ENCODE data around the gene HOXA7. TPM values are rescaled to one million over a fixed set of nuclear protein-coding genes. Genes with fewer than 3 reads are reported as not detected.

The HOXA7 gene
- total and polyA plus RNA-seq, 12 donors, result 7.9 to 39.1 (median 22.7) TPM

- intact Hi-C loops (cut with DNase I), result no loop called here
- no peak overlapping the region for H3K4me3 ChIP-seq
- H3K27me3 ChIP-seq, result peaks cover 73% of the 10 kb centered on the region
- H3K27ac ChIP-seq, result no peak overlapping the region
- H3K4me1 ChIP-seq (replicated peaks in 1 of 2), result peaks cover 13 to 17% of the 10 kb centered on the region in 2 donors
- TF ChIP-seq CTCF (IDR thresholded peaks at IDR 0.05) (no peak), POLR2A (IDR thresholded peaks at IDR 0.05) (no peak)
- 89 to 97% (median 92%) methylated on average over 6 of the region's 6 CpGs for WGBS, 4 donors
- DNase-seq, result peak in 1 of 7 donors; percentile 36
- H3K36me3 ChIP-seq (replicated peaks in 1 of 2), result no peaks in the 10 kb centered on the region
- no peaks in the 10 kb centered on the region for H3K9me3 ChIP-seq (replicated peaks in 1 of 3)
These were observed 21.9 kb upstream of the HOXA7 start for GRCh38 chr7:27178366-27178765.

- Histone ChIP-seq H3K9me3 (replicated peaks in 1 of 3) (no peaks in the 10 kb centered on the region), H3K36me3 (replicated peaks in 1 of 2) (no peaks in the 10 kb centered on the region), H3K4me1 (replicated peaks in 1 of 2) (peaks cover 11 to 22% of the 10 kb centered on the region in 2 donors), H3K4me3 (no peak overlapping the region), H3K27me3 (peaks cover 71% of the 10 kb centered on the region), H3K27ac (no peak overlapping the region)
- WGBS, 4 donors, result 89 to 95% (median 91%) methylated on average over 5 of the region's 5 CpGs
- intact Hi-C loops (cut with DNase I), result no loop called here
- no peak for TF ChIP-seq POLR2A (IDR thresholded peaks at IDR 0.05)
- no peak for TF ChIP-seq CTCF (IDR thresholded peaks at IDR 0.05)
- peak in 1 of 7 donors; percentile 17 for DNase-seq
These were observed 21.4 kb upstream of the HOXA7 start for GRCh38 chr7:27177795-27178320.

- peak in 3 of 7 donors; percentile 13 to 37 (median 17) for DNase-seq
- Histone ChIP-seq H3K4me1 (replicated peaks in 1 of 2) (peaks cover 16 to 25% of the 10 kb centered on the region in 2 donors), H3K36me3 (replicated peaks in 1 of 2) (no peaks in the 10 kb centered on the region), H3K27me3 (peaks cover 64% of the 10 kb centered on the region), H3K4me3 (no peak overlapping the region), H3K9me3 (replicated peaks in 1 of 3) (no peaks in the 10 kb centered on the region), H3K27ac (no peak overlapping the region)
- intact Hi-C loops (cut with DNase I), result no loop called here
- WGBS, 4 donors, result 82 to 90% (median 87%) methylated on average over 16 to 22 of the region's 22 CpGs
- TF ChIP-seq POLR2A (IDR thresholded peaks at IDR 0.05) (no peak), CTCF (IDR thresholded peaks at IDR 0.05) (no peak)
These were observed 20.7 kb upstream of the HOXA7 start for GRCh38 chr7:27176962-27177794.

GRCh38 chr7:27176524-27176845 is 20.0 kb upstream of the HOXA7 start:
- no peak for TF ChIP-seq POLR2A (IDR thresholded peaks at IDR 0.05)
- no peak for TF ChIP-seq CTCF (IDR thresholded peaks at IDR 0.05)
- Histone ChIP-seq H3K36me3 (replicated peaks in 1 of 2) (no peaks in the 10 kb centered on the region), H3K4me1 (replicated peaks in 1 of 2) (peaks cover 16 to 25% of the 10 kb centered on the region in 2 donors), H3K27me3 (peaks cover 57% of the 10 kb centered on the region), H3K4me3 (no peak overlapping the region), H3K9me3 (replicated peaks in 1 of 3) (no peaks in the 10 kb centered on the region), H3K27ac (no peak overlapping the region)
- intact Hi-C loops (cut with DNase I), result no loop called here
- 62 to 72% (median 66%) methylated on average over 3 of the region's 3 CpGs for WGBS, 4 donors
- DNase-seq, result peak in 1 of 7 donors; percentile 46
